Measurements from ENCODE around the gene NR1H3. TPM values are rescaled to one million over a fixed set of nuclear protein-coding genes. Genes with fewer than 3 reads are reported as not detected.

The NR1H3 gene
- total RNA-seq, 6 experiments from 2014 or later, result 61.5 to 82.9 (median 67.3) TPM

GRCh38 chr11:47248664-47249377 lies 9.0 kb upstream of the NR1H3 start, which contains the start of gene ACP2:
Gene ACP2 (minus strand): TSS chr11:47248814. CDS start chr11:47248789, 25 bp downstream.
- peak; percentile 83 to 89 (median 86) for ATAC-seq
- WGBS (ENCODE audit: insufficient coverage, low coverage, low lambda C conversion rate, missing lambda C conversion rate), result 3% methylated on average over 7 of the region's 45 CpGs
- H3K9me3 ChIP-seq, result no peaks in the 10 kb centered on the region
- H3K27ac ChIP-seq, result peak within 1 kb of the TSS; percentile 77 to 96 (median 86)
- intact Hi-C loops (cut with DNase I), result no loop called here
- H3K4me3 ChIP-seq, result peak within 1 kb of the TSS; percentile 64 to 92 (median 81)
- DNase-seq, result peak; percentile 90 to 93 (median 91)
- H3K36me3 ChIP-seq, result peaks cover 0 to 11% (median 5%) of the 10 kb centered on the region in 4 donors
- peak; percentile 83 for TF ChIP-seq POLR2A (IDR thresholded peaks at IDR 0.05)
- TF ChIP-seq, protein P1, sequence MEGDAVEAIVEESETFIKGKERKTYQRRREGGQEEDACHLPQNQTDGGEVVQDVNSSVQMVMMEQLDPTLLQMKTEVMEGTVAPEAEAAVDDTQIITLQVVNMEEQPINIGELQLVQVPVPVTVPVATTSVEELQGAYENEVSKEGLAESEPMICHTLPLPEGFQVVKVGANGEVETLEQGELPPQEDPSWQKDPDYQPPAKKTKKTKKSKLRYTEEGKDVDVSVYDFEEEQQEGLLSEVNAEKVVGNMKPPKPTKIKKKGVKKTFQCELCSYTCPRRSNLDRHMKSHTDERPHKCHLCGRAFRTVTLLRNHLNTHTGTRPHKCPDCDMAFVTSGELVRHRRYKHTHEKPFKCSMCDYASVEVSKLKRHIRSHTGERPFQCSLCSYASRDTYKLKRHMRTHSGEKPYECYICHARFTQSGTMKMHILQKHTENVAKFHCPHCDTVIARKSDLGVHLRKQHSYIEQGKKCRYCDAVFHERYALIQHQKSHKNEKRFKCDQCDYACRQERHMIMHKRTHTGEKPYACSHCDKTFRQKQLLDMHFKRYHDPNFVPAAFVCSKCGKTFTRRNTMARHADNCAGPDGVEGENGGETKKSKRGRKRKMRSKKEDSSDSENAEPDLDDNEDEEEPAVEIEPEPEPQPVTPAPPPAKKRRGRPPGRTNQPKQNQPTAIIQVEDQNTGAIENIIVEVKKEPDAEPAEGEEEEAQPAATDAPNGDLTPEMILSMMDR (IDR thresholded peaks at IDR 0.05), result peak in 3 of 4 donors; percentile 6 to 22 (median 14)
- H3K27me3 ChIP-seq, result no peaks in the 10 kb centered on the region
- H3K4me1 ChIP-seq, result peaks cover 0 to 47% (median 32%) of the 10 kb centered on the region in 4 donors

DNA sequence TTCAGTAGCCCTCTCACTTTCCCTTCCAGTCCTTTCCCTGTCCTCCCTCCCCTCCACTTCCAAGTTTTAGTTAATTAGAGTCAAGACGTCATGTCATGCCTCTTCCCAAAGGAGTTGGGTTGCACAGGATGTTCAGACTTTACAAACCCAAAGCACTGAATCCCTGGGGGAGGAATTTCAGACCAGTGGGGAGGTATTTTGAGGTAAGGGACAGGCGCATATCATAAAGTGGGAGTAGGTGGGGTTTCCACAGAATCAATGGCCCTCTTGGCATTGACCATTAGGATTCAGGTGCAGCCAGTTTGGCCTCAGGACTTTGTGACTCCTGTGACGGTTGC lies 8.4 kb upstream of the NR1H3 start:
- H3K4me1 ChIP-seq, result peaks cover 0 to 47% (median 30%) of the 10 kb centered on the region in 4 donors

GRCh38 chr11:47251751-47252150 lies 6.0 kb upstream of the NR1H3 start:
- no peak overlapping the region for H3K27ac ChIP-seq
- peaks cover 0 to 43% (median 22%) of the 10 kb centered on the region in 4 donors for H3K4me1 ChIP-seq
- DNase-seq (no peak), ATAC-seq (no peak)
- WGBS (ENCODE audit: insufficient coverage, low coverage, low lambda C conversion rate, missing lambda C conversion rate), result 76% methylated on average over 3 of the region's 3 CpGs
- H3K4me3 ChIP-seq, result no peak overlapping the region
- H3K36me3 ChIP-seq, result no peaks in the 10 kb centered on the region
- no peaks in the 10 kb centered on the region for H3K27me3 ChIP-seq
- no peaks in the 10 kb centered on the region for H3K9me3 ChIP-seq
- no peak for TF ChIP-seq POLR2A (IDR thresholded peaks at IDR 0.05)
- TF ChIP-seq, protein P1 (IDR thresholded peaks at IDR 0.05), result no peak
- intact Hi-C loops (cut with DNase I), result no loop called here

More for the DNA sequence above, 8.4 kb upstream of the NR1H3 start:
- H3K27me3 ChIP-seq, result no peaks in the 10 kb centered on the region
- intact Hi-C loops (cut with DNase I), result no loop called here
- peak overlapping the region; percentile 64 to 92 (median 81) for H3K4me3 ChIP-seq
- DNase-seq, result no peak
- 20% methylated on average over 3 of the region's 3 CpGs for WGBS (ENCODE audit: insufficient coverage, low coverage, low lambda C conversion rate, missing lambda C conversion rate)
- H3K9me3 ChIP-seq, result no peaks in the 10 kb centered on the region
- no peak for ATAC-seq
- TF ChIP-seq, protein P1 (IDR thresholded peaks at IDR 0.05), result no peak
- no peak for TF ChIP-seq POLR2A (IDR thresholded peaks at IDR 0.05)
- H3K27ac ChIP-seq, result peak overlapping the region; percentile 77 to 96 (median 86)
- peaks cover 0 to 11% (median 3%) of the 10 kb centered on the region in 4 donors for H3K36me3 ChIP-seq

DNA sequence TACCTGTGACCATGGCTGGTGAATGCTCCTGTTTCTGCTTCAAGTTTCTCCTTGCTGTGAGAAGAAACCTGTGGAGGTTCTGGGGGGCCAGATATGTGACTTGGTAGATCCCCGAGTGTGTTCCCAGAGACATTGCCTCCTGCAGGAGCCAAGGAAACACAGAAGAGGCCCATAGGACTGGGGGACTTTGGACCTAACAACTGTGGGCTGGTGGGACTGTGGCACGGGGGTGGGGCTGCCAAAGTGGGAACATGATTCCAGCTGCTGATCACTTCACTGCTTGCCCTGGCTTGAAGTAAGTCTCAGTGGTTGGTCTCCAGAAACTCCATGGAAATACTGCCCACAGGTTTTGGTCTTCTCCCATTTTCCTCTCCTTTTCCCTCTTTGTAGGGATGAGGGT lies 4.1 kb upstream of the NR1H3 start:
- Histone ChIP-seq H3K4me1 (peaks cover 0 to 43% (median 20%) of the 10 kb centered on the region in 4 donors), H3K27ac (peak overlapping the region; percentile 64 to 84 (median 68)), H3K27me3 (no peaks in the 10 kb centered on the region), H3K9me3 (no peaks in the 10 kb centered on the region), H3K4me3 (no peak overlapping the region), H3K36me3 (no peaks in the 10 kb centered on the region)
- DNase-seq (no peak), ATAC-seq (no peak)
- WGBS (ENCODE audit: insufficient coverage, low coverage, low lambda C conversion rate, missing lambda C conversion rate), result 38% methylated on average over 2 of the region's 2 CpGs
- no peak for TF ChIP-seq POLR2A (IDR thresholded peaks at IDR 0.05)
- TF ChIP-seq, protein P1 (IDR thresholded peaks at IDR 0.05), result no peak
- intact Hi-C loops (cut with DNase I), result no loop called here

Measured in right lobe of liver (tissue), 6 donors.